B cell (primary cell): Measurements from ENCODE around the gene RERE.

Source experiments
- CTCF ChIP-seq: fragments of 200-600 bp; IDR thresholded peaks from one replicate; pipeline ENCODE4 v1.8.0; 2022; ENCODE audit warnings: antibody characterized with exemption, mild to moderate bottlenecking
- EZH2 ChIP-seq: IDR thresholded peaks from 2 replicates; pipeline ENCODE4 v1.6.1; 2012; ENCODE audit warnings: borderline replicate concordance, low read depth, mild to moderate bottlenecking, moderate library complexity, low read length; ENCODE audit not compliant: insufficient read depth, poor library complexity, severe bottlenecking

DNA sequence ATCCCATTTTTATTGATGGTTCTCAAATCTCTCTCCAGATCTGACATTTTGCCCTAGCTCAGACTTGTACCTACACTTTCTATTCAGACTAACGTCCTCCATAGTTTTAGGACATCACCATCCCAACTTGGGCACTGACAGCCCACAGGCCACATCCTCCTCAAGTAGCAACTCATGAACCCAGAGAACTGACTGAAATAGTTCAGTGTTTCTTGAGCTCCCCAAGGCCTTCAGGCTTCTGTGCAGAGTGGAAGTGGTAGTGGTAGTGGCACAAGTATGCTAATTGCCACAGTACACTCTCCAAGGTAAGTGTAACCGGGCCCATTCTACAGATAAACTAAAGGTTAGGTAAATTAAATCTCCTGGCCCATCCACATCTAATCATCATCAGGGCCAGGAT lies 387.0 kb downstream of the RERE start:
- TF ChIP-seq CTCF (no peak), EZH2 (no peak)
